Eye (tissue), 1 donor: ENCODE data around the gene TES.
A peak's percentile ranks its signal among the peaks of the same experiment; 100 is the strongest.

ENCODE experiments used
- DNase-seq: peaks from one replicate; pipeline ENCODE4 v3.0.0-alpha.2; 2015

The TES gene

DNA sequence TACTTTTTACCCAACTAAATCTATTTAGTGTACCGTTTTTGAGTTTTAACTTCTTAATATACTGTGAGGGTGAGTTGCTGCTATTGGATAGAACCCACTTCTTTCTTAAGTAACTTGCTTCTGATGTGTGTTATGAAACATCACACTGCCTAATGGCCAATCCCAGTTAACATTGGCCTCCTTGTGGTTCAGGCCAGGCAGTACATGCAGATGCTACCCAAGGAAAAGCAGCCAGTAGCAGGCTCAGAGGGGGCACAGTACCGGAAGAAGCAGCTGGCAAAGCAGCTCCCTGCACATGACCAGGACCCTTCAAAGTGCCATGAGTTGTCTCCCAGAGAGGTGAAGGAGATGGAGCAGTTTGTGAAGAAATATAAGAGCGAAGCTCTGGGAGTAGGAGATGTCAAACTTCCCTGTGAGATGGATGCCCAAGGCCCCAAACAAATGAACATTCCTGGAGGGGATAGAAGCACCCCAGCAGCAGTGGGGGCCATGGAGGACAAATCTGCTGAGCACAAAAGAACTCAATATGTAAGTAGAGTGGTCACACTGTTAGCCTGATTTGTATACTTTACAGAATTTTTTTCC lies 39.7 kb downstream of the TES start:
- no peak for DNase-seq

DNA sequence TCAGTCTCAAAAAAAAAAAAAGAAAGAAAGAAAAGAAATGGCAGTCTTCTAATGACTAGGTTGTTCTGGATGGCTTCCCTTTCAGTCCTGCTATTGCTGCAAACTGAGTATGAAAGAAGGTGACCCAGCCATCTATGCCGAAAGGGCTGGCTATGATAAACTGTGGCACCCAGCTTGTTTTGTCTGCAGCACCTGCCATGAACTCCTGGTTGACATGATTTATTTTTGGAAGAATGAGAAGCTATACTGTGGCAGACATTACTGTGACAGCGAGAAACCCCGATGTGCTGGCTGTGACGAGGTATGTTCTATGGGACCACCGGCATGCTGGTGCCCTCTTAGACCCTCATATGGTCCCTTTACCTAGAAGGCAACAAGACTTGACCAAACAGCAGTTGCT lies 41.3 kb downstream of the TES start:
- DNase-seq = no peak

- DNase-seq = no peak
Observed at GRCh38 chr7:116252249-116252648, 41.9 kb downstream of the TES start.

GRCh38 chr7:116257156-116257555 lies 46.8 kb downstream of the TES start:
- no peak for DNase-seq

- DNase-seq = peak; percentile 84
Observed at GRCh38 chr7:116258734-116259133, 48.4 kb downstream of the TES start.

- DNase-seq = no peak
Observed at GRCh38 chr7:116259156-116259870, 49.0 kb downstream of the TES start.

DNA sequence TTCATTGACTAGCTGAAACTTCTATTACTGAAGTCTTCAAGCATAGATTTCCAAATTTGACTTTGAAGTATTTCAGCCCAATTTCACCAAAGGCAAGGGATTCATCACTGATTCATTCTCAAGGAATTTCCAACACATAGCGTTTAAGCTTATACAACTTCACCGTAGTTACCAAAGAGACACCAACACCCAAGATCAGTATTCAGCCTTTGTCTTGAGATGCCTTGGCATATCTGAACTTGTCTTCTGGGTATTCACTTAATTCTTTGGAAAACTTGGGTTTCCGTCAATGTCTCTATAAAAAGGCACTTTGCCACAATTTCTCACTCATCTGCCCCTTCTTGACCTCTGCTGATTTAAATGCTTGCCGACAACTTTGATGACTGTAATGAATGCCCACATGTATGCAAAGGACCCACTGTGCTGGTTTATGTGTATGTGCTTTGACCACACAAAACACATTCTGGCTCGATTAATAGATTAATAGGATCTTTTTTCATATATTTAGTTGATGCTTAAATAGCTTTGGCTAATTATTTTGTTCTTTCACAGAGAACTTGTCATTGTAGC lies 49.6 kb downstream of the TES start:
- no peak for DNase-seq

GRCh38 chr7:116261904-116262303 lies 51.6 kb downstream of the TES start:
- DNase-seq = no peak

DNA sequence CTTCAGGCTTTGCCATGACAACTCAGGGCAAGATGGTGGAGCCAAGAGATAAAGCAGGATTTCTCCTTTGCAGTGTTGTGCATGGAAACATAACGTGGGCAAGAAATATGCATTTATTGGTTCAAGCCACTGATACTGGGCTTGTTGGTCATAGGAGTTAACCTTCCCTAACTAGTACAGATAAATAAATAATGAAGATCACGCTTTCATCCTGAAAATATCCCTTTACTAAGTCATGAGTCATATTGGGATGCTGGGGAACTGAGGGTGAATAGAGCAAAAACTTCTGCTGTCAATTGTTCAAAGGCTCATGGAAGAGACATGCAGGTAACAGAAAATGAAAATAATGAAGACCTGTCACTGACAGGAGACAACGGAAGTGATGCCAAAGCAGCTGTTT lies 55.5 kb downstream of the TES start:
- DNase-seq = no peak

DNA sequence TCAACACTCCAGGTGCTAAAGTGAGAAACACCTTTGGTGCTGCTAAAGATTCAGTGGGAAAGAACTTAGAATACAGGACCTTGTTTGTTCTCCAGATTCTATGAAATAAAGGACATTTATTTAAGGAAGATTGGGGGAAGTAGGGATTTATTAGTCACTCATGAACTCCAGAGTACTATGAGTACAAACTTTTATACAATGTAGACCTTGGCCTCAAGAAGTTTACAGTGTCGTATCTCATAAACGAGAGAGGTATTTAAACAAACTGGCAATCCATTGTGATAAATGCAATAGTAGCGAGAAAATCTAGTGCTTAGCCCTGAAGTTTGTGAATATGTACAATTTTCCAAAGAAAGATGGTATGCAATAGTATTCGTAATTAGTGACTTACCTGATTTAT lies 59.1 kb downstream of the TES start:
- DNase-seq = no peak

GRCh38 chr7:116271161-116271913 lies 61.0 kb downstream of the TES start:
- DNase-seq = no peak

GRCh38 chr7:116271963-116272886 lies 61.9 kb downstream of the TES start:
- peak; percentile 41 for DNase-seq

GRCh38 chr7:116273283-116273917 lies 63.1 kb downstream of the TES start:
- DNase-seq = no peak

DNA sequence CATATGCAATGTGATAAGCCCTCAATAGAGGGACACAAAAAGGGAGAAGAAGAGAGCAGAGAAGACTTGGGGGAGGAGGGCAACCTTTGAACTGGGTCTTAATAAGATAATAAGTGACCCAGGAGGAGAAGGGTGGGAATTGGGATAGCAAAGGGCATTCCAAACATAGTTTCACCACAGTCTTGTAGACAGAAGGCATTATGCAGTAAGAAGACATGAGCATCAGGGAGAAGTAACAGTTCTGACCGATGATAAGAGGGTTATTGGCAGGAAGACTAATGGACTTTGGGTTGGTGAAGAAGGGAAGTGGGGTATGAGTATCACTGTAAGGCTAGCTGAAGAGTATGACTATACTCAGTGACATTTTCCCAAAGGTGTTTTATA lies 63.6 kb downstream of the TES start:
- DNase-seq = no peak

DNA sequence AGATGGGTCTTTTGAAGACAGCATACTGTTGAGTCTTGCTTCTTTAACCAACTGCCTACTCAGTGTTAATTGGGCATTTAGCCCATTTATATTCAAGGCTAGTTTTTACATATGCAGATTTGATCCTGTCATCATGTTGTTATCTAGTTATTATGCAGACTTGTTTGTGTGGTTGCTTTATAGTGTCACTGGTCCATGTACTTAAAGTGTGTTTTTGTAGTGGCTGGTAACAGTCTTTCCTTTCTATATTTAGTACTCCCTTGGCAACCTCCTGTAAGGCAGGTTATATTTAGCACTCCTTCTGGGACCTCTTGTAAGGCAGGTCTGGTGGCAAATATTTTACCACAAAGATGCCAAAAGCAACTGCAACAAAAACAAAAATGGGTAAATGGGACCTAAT lies 66.7 kb downstream of the TES start:
- DNase-seq = no peak

GRCh38 chr7:116279217-116279616 lies 68.9 kb downstream of the TES start:
- no peak for DNase-seq

- DNase-seq = no peak
Observed at GRCh38 chr7:116280803-116281202, 70.5 kb downstream of the TES start.

DNA sequence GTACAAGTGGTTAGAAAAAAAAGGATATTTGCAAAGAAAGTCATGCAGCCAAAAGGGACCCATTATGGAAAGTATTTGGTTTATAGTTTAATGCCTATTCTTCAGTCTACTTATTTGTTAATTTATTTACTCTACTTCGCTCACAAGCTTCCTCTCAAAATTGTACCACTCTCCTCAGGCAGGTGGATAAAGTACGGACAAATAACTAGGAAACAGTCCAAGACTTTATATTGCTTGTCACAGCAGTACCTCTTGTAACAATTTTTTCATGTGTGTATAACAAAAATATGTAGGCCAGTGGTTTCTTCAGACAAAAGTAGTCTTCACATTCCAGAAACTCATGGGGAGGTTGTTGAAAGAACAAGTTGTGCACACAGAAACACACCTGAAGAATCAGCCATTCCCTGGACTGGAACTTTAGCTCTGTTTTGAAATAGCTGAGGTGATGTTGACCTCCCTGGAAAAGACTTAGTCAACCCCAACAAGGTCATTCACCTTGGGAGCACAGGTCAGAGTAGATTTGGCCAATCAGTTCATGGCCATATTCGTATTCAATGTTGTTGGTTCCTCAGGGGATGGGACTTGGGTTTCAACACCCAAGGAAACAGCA lies 73.4 kb downstream of the TES start:
- DNase-seq = no peak

GRCh38 chr7:116284390-116284789 lies 74.1 kb downstream of the TES start:
- DNase-seq = no peak

- DNase-seq = no peak
Observed at GRCh38 chr7:116285252-116285651, 74.9 kb downstream of the TES start.

DNA sequence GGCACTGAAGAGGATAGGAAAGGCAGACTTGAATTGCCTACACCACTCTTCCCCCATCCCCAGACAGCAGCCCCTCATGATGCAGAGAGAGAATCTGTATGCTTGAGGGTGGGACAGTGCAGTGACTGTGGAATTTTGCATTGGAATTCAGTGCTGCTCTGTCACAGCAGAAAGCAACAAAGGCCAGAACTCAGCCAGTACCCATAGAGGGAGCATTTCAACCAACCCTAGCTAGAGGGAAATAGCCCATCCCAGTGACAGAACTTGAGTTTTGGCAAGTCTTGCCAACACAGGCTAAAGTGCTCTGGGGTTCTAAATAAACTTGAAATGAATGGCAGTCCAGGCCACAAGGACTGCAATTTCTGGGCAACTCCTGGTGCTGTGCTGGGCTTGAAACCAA lies 80.4 kb downstream of the TES start:
- DNase-seq = no peak

GRCh38 chr7:116291937-116292336 lies 81.6 kb downstream of the TES start:
- DNase-seq = no peak
